DMS53 treated with DMSO at 0.1 percent for 48 hours (cell line): ENCODE data around the gene FOXD3.

ENCODE experiments used
- DNase-seq: peaks from one replicate; lab custom pipeline; 2025; ENCODE audit not compliant: unreplicated experiment; lab: John Stamatoyannopoulos, UW

Gene FOXD3

DNA sequence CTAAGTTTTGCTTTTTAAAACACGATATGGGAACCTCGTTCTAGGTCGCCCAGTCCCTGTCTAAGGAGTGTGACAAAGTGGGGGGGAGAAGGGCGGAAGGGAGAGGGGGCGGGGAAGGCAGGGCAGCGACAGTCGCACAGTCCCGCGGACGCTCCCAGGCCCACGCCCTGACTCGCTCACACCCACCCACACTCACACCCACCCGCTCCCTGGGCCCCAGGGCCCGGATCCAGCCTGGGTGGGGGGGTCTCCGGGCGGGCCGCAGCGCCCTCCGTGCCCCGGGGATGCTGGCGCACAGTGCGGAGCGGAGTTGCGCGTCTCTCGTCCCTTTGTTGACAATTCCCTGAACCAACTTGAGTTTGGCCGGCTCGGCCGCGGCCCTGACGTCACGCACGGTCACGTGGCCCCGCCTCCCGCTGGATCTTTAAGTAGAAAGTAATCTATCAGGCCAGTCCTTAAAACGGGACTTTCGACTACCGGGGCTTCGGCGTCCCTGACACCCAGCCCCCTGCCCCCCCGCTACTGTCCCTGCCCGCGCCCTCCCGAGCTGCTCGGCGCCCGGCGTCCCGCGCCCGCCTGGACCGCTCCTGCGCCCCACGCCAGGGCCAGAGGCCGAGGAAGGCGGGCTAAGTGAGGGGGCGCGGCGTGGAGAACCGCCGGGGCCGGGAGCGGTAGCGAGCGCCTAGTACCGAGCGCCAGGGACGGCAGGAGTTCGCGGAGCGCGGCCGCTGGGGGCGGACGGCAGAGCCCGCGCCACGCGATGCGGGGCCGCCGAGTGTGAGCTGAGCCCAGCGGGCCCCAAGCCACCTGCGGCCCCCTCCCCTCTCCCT, at the start of gene FOXD3:
TSS of gene FOXD3 (plus strand) at position 454 of the 830 bp plus-strand sequence. CDS start 492 bp downstream, outside the sequence.
- DNase-seq: peak; percentile 82

- no peak for DNase-seq
Measured at GRCh38 chr1:63272811-63273210, 49.6 kb upstream of the FOXD3 start.

GRCh38 chr1:63274371-63274770, 48.0 kb upstream of the FOXD3 start:
- no peak for DNase-seq

GRCh38 chr1:63274979-63275378, 47.4 kb upstream of the FOXD3 start:
- DNase-seq: no peak

DNA sequence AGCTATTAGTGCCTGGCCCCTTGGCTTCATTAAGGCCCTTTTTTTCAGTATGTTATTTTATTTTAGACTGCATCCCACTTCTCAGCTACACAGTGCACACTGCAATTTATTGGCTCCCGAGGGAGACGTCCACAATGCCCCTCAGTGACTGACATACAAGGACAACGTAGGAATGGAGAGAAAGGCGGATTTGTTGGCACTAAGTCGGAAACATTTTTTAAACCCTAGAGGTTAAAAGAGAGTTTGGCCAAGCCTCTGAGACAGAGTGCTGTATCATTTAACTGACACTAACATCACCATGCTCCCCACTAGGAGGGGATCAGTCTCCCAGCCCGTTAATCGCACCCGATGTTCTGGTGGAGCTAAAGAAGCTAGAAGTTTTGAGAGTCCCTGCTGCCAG, 45.7 kb upstream of the FOXD3 start:
- no peak for DNase-seq

DNA sequence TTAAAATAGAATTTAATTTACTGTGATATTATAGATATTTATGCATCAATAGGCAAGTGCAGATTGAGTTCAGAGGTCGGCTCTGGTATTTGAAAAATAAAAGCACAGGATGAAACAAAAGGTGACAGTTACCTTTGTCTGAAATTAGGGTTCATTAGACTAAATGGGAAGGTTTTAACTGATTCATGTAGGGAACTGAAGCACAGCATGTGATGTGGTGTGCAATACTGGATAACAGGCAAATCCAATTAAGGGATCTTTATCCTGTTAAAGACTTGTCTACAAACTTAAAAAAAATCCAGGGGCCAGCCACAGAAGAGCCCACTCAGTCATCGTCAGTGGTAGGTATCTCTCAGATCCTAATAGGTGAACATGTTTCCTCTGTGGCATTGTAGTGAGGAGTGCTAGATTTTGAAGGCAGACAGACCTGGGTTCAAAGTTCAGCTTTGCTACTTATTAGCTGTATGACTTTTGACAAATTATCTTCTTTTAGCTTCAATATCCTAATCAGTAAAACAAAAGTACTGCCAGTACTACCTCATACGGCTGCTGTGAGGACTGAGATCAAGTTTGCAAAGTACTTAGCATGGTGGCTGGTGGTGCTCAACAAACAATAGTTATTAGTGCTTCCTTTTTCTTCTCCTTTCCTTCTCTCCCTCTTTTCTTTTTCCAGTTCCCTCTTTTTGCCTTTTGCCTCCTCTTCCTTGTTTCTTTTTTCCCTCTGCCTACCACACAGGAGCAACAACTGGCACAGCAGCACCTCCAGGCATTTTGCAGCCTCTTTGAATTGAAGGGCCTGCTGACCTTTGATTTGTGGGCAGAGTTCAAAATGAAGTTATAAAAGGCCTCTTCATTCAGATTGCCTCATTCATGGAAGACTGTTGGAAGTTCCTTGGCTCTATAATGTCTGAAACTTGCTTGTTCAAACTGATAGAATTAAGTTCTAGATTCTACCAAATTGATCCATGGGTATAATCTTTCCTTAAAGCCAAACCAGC, 44.9 kb upstream of the FOXD3 start:
- no peak for DNase-seq

GRCh38 chr1:63281753-63282152, 40.6 kb upstream of the FOXD3 start:
- no peak for DNase-seq

DNA sequence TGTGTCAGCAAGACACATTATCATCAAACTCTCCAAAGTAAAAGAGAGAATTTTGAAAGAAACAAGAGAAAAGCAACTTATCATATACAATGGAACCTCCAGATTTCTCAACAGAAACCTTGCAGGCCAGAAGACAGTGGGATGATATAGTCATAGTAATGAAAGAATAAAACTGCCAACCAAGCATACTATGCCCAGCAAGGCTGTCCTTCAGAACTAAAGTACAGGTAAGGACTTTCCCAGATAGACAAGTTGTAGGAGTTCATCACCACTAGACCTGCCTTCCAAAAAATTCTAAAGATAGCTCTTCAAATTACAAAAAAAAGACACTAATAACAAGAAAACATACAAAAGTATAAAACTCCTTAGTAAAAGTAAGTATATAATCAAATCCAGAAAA, 33.2 kb upstream of the FOXD3 start:
- DNase-seq: no peak

- DNase-seq: no peak
Measured at GRCh38 chr1:63294803-63295594, 27.4 kb upstream of the FOXD3 start.

DNA sequence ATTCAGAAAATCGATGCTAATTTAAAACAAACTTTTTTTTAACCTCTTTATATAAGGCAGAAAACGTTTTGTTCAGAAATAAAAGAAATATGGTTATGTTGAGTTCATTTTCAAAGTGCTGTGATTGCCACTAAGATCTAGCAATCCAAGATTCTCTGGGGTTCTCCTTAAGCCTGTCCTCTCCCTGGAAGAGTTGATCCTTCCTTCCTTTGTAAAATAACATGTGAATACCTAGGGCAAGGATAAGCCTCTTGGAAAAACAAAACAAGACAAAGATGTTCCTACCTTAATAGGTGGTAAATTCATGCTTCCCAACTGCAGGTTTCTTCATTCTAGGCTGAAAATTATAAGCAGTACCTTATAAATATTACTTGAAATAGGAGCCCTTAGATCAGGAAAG, 18.0 kb upstream of the FOXD3 start:
- no peak for DNase-seq

GRCh38 chr1:63305043-63305442, 17.3 kb upstream of the FOXD3 start:
- DNase-seq: no peak

DNA sequence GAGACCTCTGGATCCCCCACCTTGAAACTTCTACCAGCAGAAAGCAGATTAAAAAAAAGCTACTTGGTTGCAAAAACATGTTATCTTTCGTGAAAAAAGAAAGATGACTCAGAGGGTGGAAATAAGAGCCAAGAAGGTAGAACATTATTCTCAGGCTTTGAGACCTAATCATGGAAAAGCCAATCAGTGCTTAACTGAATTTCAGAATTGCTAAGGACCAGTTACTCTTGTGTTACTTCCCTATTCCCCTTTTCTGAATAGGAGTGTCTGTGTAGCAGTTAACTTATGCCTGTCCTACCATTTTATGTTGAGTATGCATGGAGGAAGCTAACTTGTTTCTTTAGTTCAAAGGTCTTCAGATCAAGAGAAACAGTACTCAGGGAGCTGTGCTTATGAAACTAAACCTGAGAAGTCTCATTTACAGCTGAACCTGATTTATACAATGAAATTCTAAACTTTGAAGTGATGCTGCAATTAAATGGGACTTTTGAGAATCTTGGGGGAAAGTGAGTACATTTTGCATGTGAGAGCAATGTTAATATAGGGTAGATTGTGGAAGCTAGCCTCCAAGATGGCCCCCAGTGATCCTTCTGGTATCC, 15.1 kb upstream of the FOXD3 start:
- no peak for DNase-seq

GRCh38 chr1:63316598-63316983, 5.8 kb upstream of the FOXD3 start:
- DNase-seq: no peak

DNA sequence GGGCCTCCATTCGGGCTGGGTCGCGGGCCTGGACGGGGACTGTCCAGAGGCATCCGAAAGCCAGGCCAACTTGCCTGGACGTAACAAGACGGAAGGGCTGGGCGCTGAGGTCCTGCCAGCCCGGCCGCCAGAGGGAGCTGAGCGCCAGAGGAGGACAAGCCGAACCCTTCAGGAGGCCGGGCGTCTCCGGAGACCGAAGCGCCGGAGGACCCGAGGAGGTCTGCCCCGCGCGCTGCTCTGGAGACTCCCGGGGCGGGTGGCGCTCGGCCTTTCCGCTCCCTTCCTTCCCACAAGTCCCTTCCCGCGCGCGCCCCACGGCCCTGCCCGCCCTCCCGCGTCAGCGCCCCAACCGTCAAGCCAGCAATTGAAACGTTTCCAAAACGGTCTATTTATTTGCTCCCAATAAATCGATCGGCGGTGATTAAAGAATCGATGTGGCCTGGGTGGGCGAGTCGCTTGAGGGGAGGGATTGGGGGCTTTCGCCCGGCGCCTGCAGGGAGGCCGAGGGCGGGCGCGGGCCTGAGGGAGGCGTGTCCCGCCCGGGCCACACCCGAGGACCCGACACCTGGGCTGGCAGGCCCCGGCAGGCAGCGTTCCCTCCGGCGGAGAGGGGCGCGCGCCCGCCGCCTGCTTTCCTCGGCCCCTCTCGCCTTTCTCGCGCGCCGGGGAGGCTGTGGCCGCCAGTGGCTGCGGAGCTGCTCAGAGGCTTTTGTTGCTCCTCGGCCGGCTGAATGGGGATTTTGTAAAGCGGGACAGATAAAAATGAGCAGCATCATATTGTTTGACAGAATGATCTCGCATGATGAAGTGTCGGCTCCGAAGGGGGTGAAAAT, 5.2 kb upstream of the FOXD3 start:
- peak; percentile 87 for DNase-seq

- DNase-seq: peak; percentile 57
Measured at GRCh38 chr1:63317817-63318152, 4.6 kb upstream of the FOXD3 start.

GRCh38 chr1:63318201-63318979, 4.0 kb upstream of the FOXD3 start:
- no peak for DNase-seq

- DNase-seq: no peak
Measured at GRCh38 chr1:63319046-63320021, 3.0 kb upstream of the FOXD3 start.
